Endodermal cell (in vitro differentiated cells): ENCODE data around the gene MARK4. TPM values are rescaled to one million over a fixed set of nuclear protein-coding genes. Genes with fewer than 3 reads are reported as not detected.

Experiments used
- DNase-seq: peaks from one replicate; pipeline ENCODE4 v3.0.0-alpha.2; 2017
- H3K27ac ChIP-seq: 2 replicates; pipeline ENCODE4 v1.5.1; 2013; ENCODE audit warnings: mild to moderate bottlenecking, low read depth, low read length, moderate library complexity
- H3K27me3 ChIP-seq: 2 replicates; pipeline ENCODE4 v1.6.1; 2013; ENCODE audit warnings: mild to moderate bottlenecking, low read length, moderate library complexity; ENCODE audit not compliant: insufficient read depth, control insufficient read depth, poor library complexity, severe bottlenecking
- H3K36me3 ChIP-seq: 2 replicates; pipeline ENCODE4 v1.7.0; 2013; ENCODE audit warnings: mild to moderate bottlenecking, low read length, moderate library complexity; ENCODE audit not compliant: control insufficient read depth, insufficient read depth
- H3K4me1 ChIP-seq: one replicate; pipeline ENCODE4 v1.7.0; 2013; ENCODE audit warnings: low read length; ENCODE audit not compliant: control insufficient read depth, insufficient read depth
- H3K4me3 ChIP-seq: 2 replicates; pipeline ENCODE4 v1.5.1; 2013; ENCODE audit warnings: mild to moderate bottlenecking, low read length, moderate library complexity
- H3K9ac ChIP-seq: 2 replicates; pipeline ENCODE4 v1.6.1; 2013; ENCODE audit warnings: mild to moderate bottlenecking, low read length, moderate library complexity; ENCODE audit not compliant: poor library complexity, severe bottlenecking; ENCODE audit errors: extremely low read depth
- H3K9me3 ChIP-seq: 2 replicates; pipeline ENCODE4 v1.6.1; 2013; ENCODE audit warnings: mild to moderate bottlenecking, low read length, moderate library complexity; ENCODE audit not compliant: control insufficient read depth
- H3K27ac Mint-ChIP-seq: 2 replicates; pipeline ENCODE4 v1.8.0; 2020; ENCODE audit warnings: mixed read lengths
- H3K27me3 Mint-ChIP-seq: 2 replicates; pipeline ENCODE4 v1.8.0; 2021; ENCODE audit warnings: mild to moderate bottlenecking, mixed read lengths; ENCODE audit not compliant: insufficient read depth
- H3K36me3 Mint-ChIP-seq: 2 replicates; pipeline ENCODE4 v1.8.0; 2020; ENCODE audit warnings: low read depth, mixed read lengths
- H3K4me1 Mint-ChIP-seq: 2 replicates; pipeline ENCODE4 v1.8.0; 2020; ENCODE audit warnings: mixed read lengths
- H3K4me3 Mint-ChIP-seq: 2 replicates; pipeline ENCODE4 v1.8.0; 2020; ENCODE audit warnings: mild to moderate bottlenecking, moderate library complexity, mixed read lengths
- H3K9me3 Mint-ChIP-seq: 2 replicates; pipeline ENCODE4 v1.8.0; 2020; ENCODE audit warnings: mild to moderate bottlenecking, mixed read lengths
- WGBS, 2 experiments: methylation state at CpG; one replicate each; pipeline versions ENCODE4 v1.1.5 to v1.1.7; 2013; ENCODE audit warnings: missing lambda C conversion rate in 2 of 2, mixed read lengths in 1 of 2; ENCODE audit not compliant: insufficient coverage in 1 of 2, insufficient read length in 1 of 2; 5-methylcytosine and 5-hydroxymethylcytosine counted together
- total RNA-seq, 2 donors: library from RNA; stranded (reverse); fragmentation: NEBNext Ultra II Directional in 1 of 2; extraction: Animal tissue kit (Norgen Biotek cat#: 25700) in 1 of 2; gene quantifications; 2 replicates in 1 of 2; 3 replicates in 1 of 2; pipeline ENCODE4 v1.2.1, GENCODE V29; 2021
- TF ChIP-seq, protein P1 (sequence below): fragments of 200-600 bp; sonication (generic); conservative IDR thresholded peaks from 2 replicates; pipeline ENCODE4 v1.5.0; 2021; ENCODE audit warnings: antibody characterized with exemption, mild to moderate bottlenecking

Gene MARK4
- total RNA-seq, 2 donors from 2014 or later: 74.6 to 90.6 TPM

GRCh38 chr19:45280471-45280961 lies 29.4 kb downstream of the MARK4 start:
- WGBS, 2 experiments: 92 to 96% methylated on average over 13 to 19 of the region's 19 CpGs
- peaks cover 63% of the 10 kb centered on the region for H3K36me3 Mint-ChIP-seq

GRCh38 chr19:45283443-45284033 lies 32.5 kb downstream of the MARK4 start:
- Histone ChIP-seq H3K4me3 (no peak overlapping the region), H3K4me1 (no peaks in the 10 kb centered on the region), H3K27me3 (no peaks in the 10 kb centered on the region), H3K36me3 (peaks cover 69% of the 10 kb centered on the region), H3K9me3 (peaks cover 7% of the 10 kb centered on the region), H3K9ac (no peak overlapping the region), H3K27ac (no peak overlapping the region)
- Mint-ChIP-seq H3K4me3 (no peak overlapping the region), H3K27ac (no peak overlapping the region), H3K27me3 (no peaks in the 10 kb centered on the region), H3K36me3 (peaks cover 57% of the 10 kb centered on the region), H3K9me3 (peaks cover 10% of the 10 kb centered on the region), H3K4me1 (no peaks in the 10 kb centered on the region)
- DNase-seq: no peak
- 68 to 70% methylated on average over 7 of the region's 7 CpGs for WGBS, 2 experiments
- TF ChIP-seq, protein P1, sequence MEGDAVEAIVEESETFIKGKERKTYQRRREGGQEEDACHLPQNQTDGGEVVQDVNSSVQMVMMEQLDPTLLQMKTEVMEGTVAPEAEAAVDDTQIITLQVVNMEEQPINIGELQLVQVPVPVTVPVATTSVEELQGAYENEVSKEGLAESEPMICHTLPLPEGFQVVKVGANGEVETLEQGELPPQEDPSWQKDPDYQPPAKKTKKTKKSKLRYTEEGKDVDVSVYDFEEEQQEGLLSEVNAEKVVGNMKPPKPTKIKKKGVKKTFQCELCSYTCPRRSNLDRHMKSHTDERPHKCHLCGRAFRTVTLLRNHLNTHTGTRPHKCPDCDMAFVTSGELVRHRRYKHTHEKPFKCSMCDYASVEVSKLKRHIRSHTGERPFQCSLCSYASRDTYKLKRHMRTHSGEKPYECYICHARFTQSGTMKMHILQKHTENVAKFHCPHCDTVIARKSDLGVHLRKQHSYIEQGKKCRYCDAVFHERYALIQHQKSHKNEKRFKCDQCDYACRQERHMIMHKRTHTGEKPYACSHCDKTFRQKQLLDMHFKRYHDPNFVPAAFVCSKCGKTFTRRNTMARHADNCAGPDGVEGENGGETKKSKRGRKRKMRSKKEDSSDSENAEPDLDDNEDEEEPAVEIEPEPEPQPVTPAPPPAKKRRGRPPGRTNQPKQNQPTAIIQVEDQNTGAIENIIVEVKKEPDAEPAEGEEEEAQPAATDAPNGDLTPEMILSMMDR: no peak

More at GRCh38 chr19:45280471-45280961, 29.4 kb downstream of the MARK4 start:
- Histone ChIP-seq H3K27me3 (no peaks in the 10 kb centered on the region), H3K4me3 (no peak overlapping the region), H3K9me3 (peaks cover 7% of the 10 kb centered on the region), H3K4me1 (no peaks in the 10 kb centered on the region), H3K27ac (no peak overlapping the region), H3K9ac (no peak overlapping the region), H3K36me3 (peaks cover 52% of the 10 kb centered on the region)
- Mint-ChIP-seq H3K27ac (no peak overlapping the region), H3K27me3 (no peaks in the 10 kb centered on the region), H3K4me1 (no peaks in the 10 kb centered on the region), H3K9me3 (peaks cover 10% of the 10 kb centered on the region), H3K4me3 (no peak overlapping the region)
- TF ChIP-seq, protein P1: no peak
- no peak for DNase-seq

DNA sequence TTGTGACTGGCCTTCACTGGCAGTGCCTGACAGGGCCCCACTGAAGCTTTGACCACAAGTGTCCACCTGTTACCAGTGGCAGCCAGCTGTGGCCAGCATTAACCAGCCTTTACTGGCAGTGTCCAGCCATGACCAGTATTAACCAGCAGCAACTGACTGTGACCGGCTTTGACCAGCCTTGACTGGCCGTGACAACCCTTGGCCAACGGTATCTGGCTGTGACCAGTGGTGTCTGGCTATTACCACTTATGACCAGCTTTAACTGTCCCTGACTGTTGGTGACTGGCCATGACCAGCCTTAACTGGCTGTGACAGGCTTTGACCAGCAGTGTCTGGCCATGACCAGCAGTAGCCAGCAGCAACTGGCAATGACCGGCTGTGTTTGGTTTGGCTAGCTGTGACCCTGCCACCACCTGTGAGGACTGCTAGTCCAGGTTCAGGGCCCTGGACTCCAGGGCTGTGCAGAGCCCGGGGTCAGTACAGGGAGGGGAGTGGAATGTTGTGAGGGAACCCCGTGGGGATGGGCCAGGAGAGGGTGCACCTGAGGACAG lies 39.4 kb downstream of the MARK4 start:
- peaks cover 58% of the 10 kb centered on the region for H3K36me3 Mint-ChIP-seq

More for the DNA sequence above, 39.4 kb downstream of the MARK4 start:
- Histone ChIP-seq H3K27me3 (no peaks in the 10 kb centered on the region), H3K4me1 (no peaks in the 10 kb centered on the region), H3K9ac (no peak overlapping the region), H3K36me3 (peaks cover 45% of the 10 kb centered on the region), H3K27ac (no peak overlapping the region), H3K4me3 (no peak overlapping the region), H3K9me3 (no peaks in the 10 kb centered on the region)
- TF ChIP-seq, protein P1: no peak
- DNase-seq: no peak
- H3K27ac Mint-ChIP-seq: no peak overlapping the region
- no peaks in the 10 kb centered on the region for H3K27me3 Mint-ChIP-seq
- 94 to 100% methylated on average over 4 to 6 of the region's 6 CpGs for WGBS, 2 experiments
- H3K4me3 Mint-ChIP-seq: no peak overlapping the region
- peaks cover 3% of the 10 kb centered on the region for H3K9me3 Mint-ChIP-seq
- H3K4me1 Mint-ChIP-seq: no peaks in the 10 kb centered on the region
